Kidney epithelial cell (primary cell): ENCODE results near the gene TLX2. TPM values are rescaled to one million over a fixed set of nuclear protein-coding genes. Genes with fewer than 3 reads are reported as not detected.
A peak's percentile ranks its signal among the peaks of the same experiment; 100 is the strongest.

Experiments used
- DNase-seq: peaks from one replicate; pipeline ENCODE4 v3.0.0-alpha.2; 2010; ENCODE audit warnings: low read depth
- H3K27me3 ChIP-seq: 2 replicates; pipeline ENCODE4 v1.6.0; 2011; ENCODE audit warnings: low read length; ENCODE audit not compliant: control insufficient read depth, insufficient read depth
- H3K36me3 ChIP-seq: 2 replicates; pipeline ENCODE4 v1.5.1; 2011; ENCODE audit warnings: low read length; ENCODE audit not compliant: control insufficient read depth, insufficient read depth
- H3K4me3 ChIP-seq: 2 replicates; pipeline ENCODE4 v1.5.1; 2011; ENCODE audit warnings: low read depth, mild to moderate bottlenecking, control low read depth, low read length
- total RNA-seq: library from RNA; depleted of rRNA; stranded (reverse); fragments of >200 nt; gene quantifications from 2 replicates; pipeline ENCODE4 v1.2.3, GENCODE V29; 2015
- TF ChIP-seq, protein P1 (sequence below): IDR thresholded peaks from 2 replicates; pipeline ENCODE4 v1.5.1; 2011; ENCODE audit warnings: mild to moderate bottlenecking, moderate library complexity, low read length, control low read depth, inconsistent platforms; ENCODE audit not compliant: insufficient read depth, poor library complexity, severe bottlenecking

Gene TLX2
- total RNA-seq, 1 donor from 2014 or later: not detected

DNA sequence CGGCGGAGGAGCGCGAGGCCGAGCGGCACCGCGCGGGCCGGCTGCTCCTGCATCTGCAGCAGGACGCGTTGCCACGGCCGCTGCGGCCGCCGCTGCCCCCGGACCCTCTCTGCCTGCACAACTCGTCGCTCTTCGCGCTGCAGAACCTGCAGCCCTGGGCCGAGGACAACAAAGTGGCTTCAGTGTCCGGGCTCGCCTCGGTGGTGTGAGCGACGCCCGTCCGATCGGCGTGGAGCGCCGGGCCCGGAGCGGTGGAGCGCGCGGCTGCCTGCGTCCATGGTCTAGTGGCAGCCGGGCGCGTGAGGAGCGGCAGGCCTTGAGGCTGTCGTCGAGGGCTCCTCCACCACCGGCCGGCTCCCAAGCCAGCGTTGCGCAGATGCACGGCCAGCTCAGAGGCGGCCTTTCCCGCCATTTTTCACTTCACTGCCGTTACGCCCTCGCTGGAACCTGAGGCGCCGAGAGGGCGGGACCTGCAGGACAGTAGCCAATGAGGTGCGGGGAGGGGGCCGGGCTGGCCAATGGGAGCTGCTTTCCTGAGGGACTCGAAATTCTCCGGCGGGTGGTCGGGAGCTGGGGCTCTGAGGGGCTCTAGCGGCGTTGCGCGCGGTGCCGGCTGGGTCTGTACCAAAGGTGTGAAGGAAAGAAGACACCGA lies 1.9 kb downstream of the TLX2 start:
- peak overlapping the region; percentile 7 for H3K4me3 ChIP-seq
- TF ChIP-seq, protein P1, sequence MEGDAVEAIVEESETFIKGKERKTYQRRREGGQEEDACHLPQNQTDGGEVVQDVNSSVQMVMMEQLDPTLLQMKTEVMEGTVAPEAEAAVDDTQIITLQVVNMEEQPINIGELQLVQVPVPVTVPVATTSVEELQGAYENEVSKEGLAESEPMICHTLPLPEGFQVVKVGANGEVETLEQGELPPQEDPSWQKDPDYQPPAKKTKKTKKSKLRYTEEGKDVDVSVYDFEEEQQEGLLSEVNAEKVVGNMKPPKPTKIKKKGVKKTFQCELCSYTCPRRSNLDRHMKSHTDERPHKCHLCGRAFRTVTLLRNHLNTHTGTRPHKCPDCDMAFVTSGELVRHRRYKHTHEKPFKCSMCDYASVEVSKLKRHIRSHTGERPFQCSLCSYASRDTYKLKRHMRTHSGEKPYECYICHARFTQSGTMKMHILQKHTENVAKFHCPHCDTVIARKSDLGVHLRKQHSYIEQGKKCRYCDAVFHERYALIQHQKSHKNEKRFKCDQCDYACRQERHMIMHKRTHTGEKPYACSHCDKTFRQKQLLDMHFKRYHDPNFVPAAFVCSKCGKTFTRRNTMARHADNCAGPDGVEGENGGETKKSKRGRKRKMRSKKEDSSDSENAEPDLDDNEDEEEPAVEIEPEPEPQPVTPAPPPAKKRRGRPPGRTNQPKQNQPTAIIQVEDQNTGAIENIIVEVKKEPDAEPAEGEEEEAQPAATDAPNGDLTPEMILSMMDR: no peak
- peaks cover 69% of the 10 kb centered on the region for H3K27me3 ChIP-seq
- no peak for DNase-seq
- no peaks in the 10 kb centered on the region for H3K36me3 ChIP-seq

DNA sequence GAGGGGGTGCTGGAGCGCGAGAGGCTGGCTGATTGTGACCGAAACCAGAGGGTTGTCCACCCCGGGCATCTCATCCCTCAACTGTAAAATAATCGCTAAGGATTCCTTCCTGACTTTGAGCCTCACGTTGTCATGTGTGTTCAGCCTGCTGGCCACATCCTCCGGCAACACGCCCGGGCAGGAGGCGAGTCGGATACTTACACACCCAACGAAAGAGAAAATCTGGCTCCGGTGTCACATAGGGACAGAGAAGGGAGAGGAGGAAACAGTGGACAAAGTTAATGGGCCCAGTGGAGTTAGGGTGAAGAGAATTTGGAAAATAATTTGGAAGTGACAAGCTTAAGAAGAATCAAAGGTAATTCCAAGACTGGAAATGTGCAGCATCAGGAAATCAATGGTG lies 2.4 kb downstream of the TLX2 start:
- H3K27me3 ChIP-seq: peaks cover 63% of the 10 kb centered on the region
- peak overlapping the region; percentile 7 for H3K4me3 ChIP-seq
- DNase-seq: no peak
- no peaks in the 10 kb centered on the region for H3K36me3 ChIP-seq
- TF ChIP-seq, protein P1: no peak

DNA sequence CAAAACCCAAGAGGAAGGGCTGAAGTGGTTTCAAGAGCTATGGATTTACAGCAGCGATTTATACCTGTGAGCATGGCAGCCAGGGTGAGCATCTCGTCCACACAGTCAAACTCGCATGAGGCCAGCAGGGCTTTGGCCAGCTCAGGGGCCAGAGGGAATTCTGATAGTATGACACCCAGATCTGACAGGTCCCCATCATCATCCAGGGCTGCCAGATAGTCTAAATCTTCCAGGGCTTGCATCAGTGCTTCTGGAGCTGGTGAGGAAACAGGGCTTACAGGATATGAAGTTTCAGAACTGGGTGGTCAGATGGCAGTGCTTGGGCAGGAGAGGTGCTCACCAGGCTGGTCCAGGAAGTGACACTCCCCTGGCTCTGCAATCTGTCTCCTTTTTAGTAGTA lies 8.3 kb downstream of the TLX2 start:
- DNase-seq: no peak
- TF ChIP-seq, protein P1: no peak
- Histone ChIP-seq H3K36me3 (peaks cover 4% of the 10 kb centered on the region), H3K4me3 (no peak overlapping the region), H3K27me3 (peaks cover 9% of the 10 kb centered on the region)

DNA sequence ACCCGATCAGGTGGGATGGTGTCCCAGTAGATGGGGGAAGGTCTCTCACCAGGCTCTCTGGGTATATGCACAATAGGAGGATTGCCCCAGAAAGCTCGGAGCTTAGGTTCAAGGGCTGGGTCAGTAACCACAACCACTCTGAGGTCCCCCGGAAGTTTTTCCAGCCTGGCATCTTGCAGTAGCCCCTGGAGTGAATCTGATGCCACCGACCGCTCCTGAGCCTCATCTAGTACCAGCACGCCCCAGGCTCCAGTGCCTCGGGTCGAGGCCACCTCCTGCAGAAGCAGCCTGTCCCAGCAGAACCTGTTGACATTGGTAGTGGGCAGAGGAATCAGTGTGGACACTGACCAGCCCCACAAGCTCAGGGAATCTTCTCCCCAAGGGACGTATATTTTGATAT lies 9.8 kb downstream of the TLX2 start:
- Histone ChIP-seq H3K4me3 (no peak overlapping the region), H3K36me3 (peaks cover 4% of the 10 kb centered on the region), H3K27me3 (no peaks in the 10 kb centered on the region)
- DNase-seq: no peak
- TF ChIP-seq, protein P1: no peak

DNA sequence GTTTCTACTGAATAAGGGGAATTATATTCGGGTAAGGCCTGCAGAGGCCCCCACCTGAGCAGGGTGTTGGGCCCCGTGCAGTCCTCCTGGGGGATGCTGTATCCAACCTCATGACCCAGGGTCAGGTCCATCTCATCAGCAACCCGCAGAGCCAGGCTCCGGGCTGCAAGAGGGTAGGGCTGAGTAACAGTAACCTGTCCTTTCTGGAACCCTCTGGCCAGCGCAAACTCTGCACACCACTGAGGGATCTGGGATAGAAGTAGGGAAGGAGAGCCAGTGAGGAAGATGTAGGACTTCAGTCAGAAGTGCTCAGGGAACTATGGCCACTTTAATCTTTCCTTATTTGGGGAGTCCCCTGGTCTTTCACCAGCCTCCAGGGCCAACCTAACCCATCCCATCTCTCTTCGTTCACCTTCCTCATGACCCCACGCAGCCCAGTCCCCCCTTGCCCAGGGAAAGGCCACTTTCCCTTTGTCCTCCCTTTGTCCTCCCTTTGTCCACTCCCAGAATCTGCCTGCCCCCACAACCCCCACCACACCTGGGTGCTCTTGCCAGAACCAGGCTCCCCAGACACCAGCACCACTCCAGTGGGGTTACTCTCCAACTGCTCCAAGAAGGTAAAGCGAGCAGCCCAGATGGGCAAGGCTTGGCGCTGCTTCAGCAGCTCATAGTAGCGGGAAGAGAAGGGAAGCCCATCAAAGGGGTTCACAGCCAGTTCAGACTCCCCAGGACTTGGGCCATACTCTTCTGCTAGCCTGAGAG lies 10.9 kb downstream of the TLX2 start:
- no peak for DNase-seq
- TF ChIP-seq, protein P1: no peak
- Histone ChIP-seq H3K36me3 (peaks cover 4% of the 10 kb centered on the region), H3K27me3 (no peaks in the 10 kb centered on the region), H3K4me3 (no peak overlapping the region)
